K562 (cell line): ENCODE measurements around the gene GRIN2A. TPM values are rescaled to one million over a fixed set of nuclear protein-coding genes. Genes with fewer than 3 reads are reported as not detected.

Experiments used
- ATAC-seq: fragments of 200-7000 bp; cut with Tn5 transposase; 3 replicates; pipeline ENCODE4 v1.9.1; 2020; ENCODE audit warnings: moderate library complexity
- BruUV-seq: library from RNA; stranded (reverse); fragments of 400-500 nt; replicated peaks from 2 replicates; lab custom pipeline; 2021; lab: Mats Ljungman, UMichigan
- CTCF ChIA-PET: fragments of 300-600 bp; formaldehyde crosslinking; extraction: SDS; loops from one replicate; lab custom pipeline; 2021; ENCODE audit warnings: low intra/inter-chr PET ratio; lab: Yijun Ruan, JAX
- POLR2A ChIA-PET: fragments of 300-600, 350-650 bp; sonication (Branson Sonifier 250); formaldehyde crosslinking; extraction: SDS; loops from one replicate; lab custom pipeline; 2021; ENCODE audit warnings: antibody characterized with exemption, inconsistent platforms; lab: Yijun Ruan, JAX
- DNase-seq, 4 experiments: peaks; one replicate each; pipeline versions ENCODE4 v3.0.0 to v3.0.0-alpha.2; 2011 to 2018; ENCODE audit warnings: low spot score in 3 of 4, mixed read lengths in 3 of 4; ENCODE audit errors: extremely low read depth in 1 of 4
- FAIRE-seq: peaks from 2 replicates; lab custom pipeline; 2011; peaks lifted over from hg19 to GRCh38; lab: Jason Lieb, UNC
- H2AFZ ChIP-seq: 2 replicates; pipeline ENCODE4 v1.6.0; 2011; ENCODE audit warnings: low read depth, low read length, control low read depth, inconsistent platforms
- H3K27ac ChIP-seq: fragments of 200-600 bp; 3 replicates; pipeline ENCODE4 v1.8.0; 2011; ENCODE audit warnings: low read depth, mild to moderate bottlenecking, control low read depth, inconsistent platforms, low read length, moderate library complexity, mixed read lengths; ENCODE audit errors: extremely low read depth
- H3K27me3 ChIP-seq, 2 experiments: fragments of 300-600 bp in 1 of 2; 2 replicates in 1 of 2; 3 replicates in 1 of 2; pipeline versions ENCODE4 v1.6.0 to v1.8.0; 2011; ENCODE audit warnings: inconsistent platforms in 2 of 2, low read length in 2 of 2, mild to moderate bottlenecking in 1 of 2, mixed read lengths in 1 of 2, moderate library complexity in 1 of 2; ENCODE audit not compliant: control insufficient read depth in 2 of 2, insufficient read depth in 2 of 2
- H3K36me3 ChIP-seq: fragments of 300-600 bp; 3 replicates; pipeline ENCODE4 v1.8.0; 2011; ENCODE audit warnings: mild to moderate bottlenecking, low read length, inconsistent platforms; ENCODE audit not compliant: control insufficient read depth, insufficient read depth
- H3K4me1 ChIP-seq, 2 experiments: fragments of 200-600 bp in 1 of 2; replicated peaks in 1 of 2; 2 replicates in 1 of 2; 3 replicates in 1 of 2; pipeline versions ENCODE4 v1.5.1 to v1.8.0; 2011; ENCODE audit warnings: inconsistent platforms in 2 of 2, low read length in 2 of 2, mild to moderate bottlenecking in 1 of 2, mixed read lengths in 1 of 2, moderate library complexity in 1 of 2; ENCODE audit not compliant: control insufficient read depth in 2 of 2, insufficient read depth in 2 of 2
- H3K4me2 ChIP-seq: 2 replicates; pipeline ENCODE4 v1.6.1; 2011; ENCODE audit warnings: low read length, control low read depth, inconsistent platforms, mixed read lengths; ENCODE audit not compliant: insufficient read depth
- H3K4me3 ChIP-seq: fragments of 200-600 bp; sonication (generic), shearing (Covaris generic); 2 replicates; pipeline ENCODE4 v1.5.1; 2016; ENCODE audit warnings: control low read depth, inconsistent platforms
- H3K79me2 ChIP-seq: fragments of 200-600 bp; 3 replicates; pipeline ENCODE4 v1.8.0; 2011; ENCODE audit warnings: low read length, inconsistent platforms; ENCODE audit not compliant: control insufficient read depth, insufficient read depth
- H3K9ac ChIP-seq, 2 experiments: 2 replicates each; pipeline versions ENCODE4 v1.6.0 to v1.6.1; 2011; ENCODE audit warnings: low read depth in 2 of 2, low read length in 2 of 2, control low read depth in 1 of 2, inconsistent platforms in 1 of 2, mild to moderate bottlenecking in 1 of 2, mixed read lengths in 1 of 2; ENCODE audit not compliant: insufficient read depth in 1 of 2
- H3K9me1 ChIP-seq: one replicate; pipeline ENCODE4 v1.6.0; 2011; ENCODE audit warnings: inconsistent platforms, mild to moderate bottlenecking, low read length, moderate library complexity; ENCODE audit not compliant: control insufficient read depth, insufficient read depth
- H3K9me3 ChIP-seq: replicated peaks from 2 replicates; pipeline ENCODE4 v1.5.1; 2011; ENCODE audit warnings: low read depth, low read length, inconsistent platforms; ENCODE audit not compliant: control insufficient read depth, insufficient read depth
- H4K20me1 ChIP-seq: replicated peaks from 2 replicates; pipeline ENCODE4 v1.6.1; 2011; ENCODE audit warnings: low read length, inconsistent platforms, mixed read lengths; ENCODE audit not compliant: control insufficient read depth, insufficient read depth
- ELF1 ChIP-seq: fragments of 200-800 bp; sonication (Bioruptor generic); IDR thresholded peaks from 2 replicates; pipeline ENCODE4 v1.6.1; 2016; ENCODE audit warnings: missing genetic modification characterization, missing compliant biosample characterization
- ETS1 ChIP-seq: conservative IDR thresholded peaks from 2 replicates; pipeline ENCODE4 v1.6.1; 2011; ENCODE audit warnings: low read depth, mild to moderate bottlenecking, low read length; ENCODE audit not compliant: control insufficient read depth
- HBP1 ChIP-seq: fragments of 450-650 bp; formaldehyde crosslinking; IDR thresholded peaks from 2 replicates; pipeline ENCODE4 v1.4.0; 2022; ENCODE audit warnings: missing genetic modification characterization
- HCFC1 ChIP-seq: IDR thresholded peaks from 2 replicates; pipeline ENCODE4 v1.6.1; 2012; ENCODE audit warnings: low read depth, low read length, improper control_type of control experiment
- HMG20A ChIP-seq: fragments of 450-650 bp; formaldehyde crosslinking; conservative IDR thresholded peaks from 2 replicates; pipeline ENCODE4 v1.4.0; 2020; ENCODE audit warnings: mild to moderate bottlenecking, mixed read lengths
- POLR2A ChIP-seq: fragments of 450-650 bp; conservative IDR thresholded peaks from 2 replicates; pipeline ENCODE4 v1.6.1; 2016
- SLC30A9 ChIP-seq: fragments of 250-450 bp; sonication (Bioruptor Pico); IDR thresholded peaks from 2 replicates; pipeline ENCODE4 v1.8.0; 2022; ENCODE audit warnings: mild to moderate bottlenecking, moderate library complexity
- SMARCA4 ChIP-seq: fragments of 450-650 bp; IDR thresholded peaks from 2 replicates; pipeline ENCODE4 v1.6.1; 2016
- ZFP1 ChIP-seq: fragments of 450-650 bp; formaldehyde crosslinking; IDR thresholded peaks from 2 replicates; pipeline ENCODE4 v1.4.0; 2020; ENCODE audit warnings: mild to moderate bottlenecking, mixed read lengths
- WGBS: fragments of 100-300 bp; shearing (Covaris generic); methylation state at CpG from one replicate; pipeline ENCODE4 v1.1.6; 2016; ENCODE audit warnings: low coverage, mixed read lengths; ENCODE audit not compliant: insufficient coverage; ENCODE audit errors: missing lambda C conversion rate; 5-methylcytosine and 5-hydroxymethylcytosine counted together
- in situ Hi-C: fragments of 300-500 bp; cut with MboI; formaldehyde crosslinking; loops from 4 replicates; pipeline ENCODE4 v1.15.0; 2018; ENCODE audit warnings: inconsistent platforms, mixed read lengths
- intact Hi-C: fragments of 100-400 bp; cut with micrococcal nuclease; formaldehyde crosslinking; loops from 2 replicates; pipeline ENCODE4 v1.14.2; 2022
- polyA plus RNA-seq, 8 experiments: library from polyadenylated mRNA; depleted of rRNA in 4 of 8; stranded (reverse) in 5 of 8; unstranded in 3 of 8; fragments of >200 nt; fragmentation: Nextera tagmentation in 2 of 8; fragmentation: Illumina TruSeq in 1 of 8; extraction: Ambion mirVana in 2 of 8; extraction: Trizol in 1 of 8; gene quantifications; 2 replicates each; pipeline versions ENCODE4 v1.2.1 to v1.2.3, GENCODE V29; 2011 to 2014; ENCODE audit warnings: inconsistent platforms in 1 of 8, missing spikeins in 1 of 8
- total RNA-seq, 7 experiments: library from RNA; depleted of rRNA in 6 of 7; stranded (reverse); fragments of >200 nt in 6 of 7; fragmentation: Illumina TruSeq in 2 of 7; extraction: Trizol in 2 of 7; gene quantifications; 2 replicates each; pipeline versions ENCODE4 v1.2.1 to v1.2.3, GENCODE V29; 2011 to 2021; ENCODE audit warnings: low replicate concordance in 1 of 7

Gene GRIN2A
- total and polyA plus RNA-seq, 9 of the 15 experiments (the other 6 are each of a cell fraction or from before 2014, with no cell fraction given), result not detected

GRCh38 chr16:10067835-10068234, 114.4 kb downstream of the GRIN2A start:
- FAIRE-seq (no peak), ATAC-seq (no peak), DNase-seq (no peak)
- Histone ChIP-seq H4K20me1 (no peaks in the 10 kb centered on the region), H3K27me3 (no peaks in the 10 kb centered on the region; a peak in 2 of 5 replicates), H3K9me3 (no peaks in the 10 kb centered on the region), H2AFZ (no peak overlapping the region), H3K4me2 (no peak overlapping the region), H3K79me2 (no peaks in the 10 kb centered on the region), H3K4me3 (no peak overlapping the region), H3K27ac (no peak overlapping the region), H3K9ac (no peak overlapping the region), H3K9me1 (no peaks in the 10 kb centered on the region), H3K4me1 (no peaks in the 10 kb centered on the region), H3K36me3 (no peaks in the 10 kb centered on the region)
- ChIA-PET CTCF (no interaction called here), POLR2A (interaction anchor here (0.5 kb wide), 1 partner anchor 777 kb away, joined by 3 read pairs; no protein-coding TSS in a partner anchor)
- TF ChIP-seq HBP1 (CRISPR knock-in tag), result no peak
- TF ChIP-seq SMARCA4, result no peak
- no peak for TF ChIP-seq POLR2A
- no peak for TF ChIP-seq HMG20A (CRISPR knock-in tag)
- intact Hi-C loops, result no loop called here
- in situ Hi-C loops, result no loop called here
- no TSS peak for BruUV-seq
- 0% methylated on average over 2 of the region's 2 CpGs for whole genome bisulfite sequencing

GRCh38 chr16:10067406-10067805, 114.8 kb downstream of the GRIN2A start:
- ChIA-PET CTCF (no interaction called here), POLR2A (no interaction called here)
- H3K4me3 ChIP-seq, result no peak overlapping the region
- BruUV-seq, result no TSS peak
- no peak overlapping the region for H3K4me2 ChIP-seq
- H3K36me3 ChIP-seq, result no peaks in the 10 kb centered on the region
- no peak overlapping the region for H3K9ac ChIP-seq
- WGBS, result 1% methylated on average over 4 of the region's 4 CpGs
- H3K27ac ChIP-seq, result no peak overlapping the region
- no peaks in the 10 kb centered on the region for H3K9me1 ChIP-seq
- H3K27me3 ChIP-seq, result no peaks in the 10 kb centered on the region; a peak in 3 of 5 replicates
- H3K4me1 ChIP-seq, result no peaks in the 10 kb centered on the region
- no peaks in the 10 kb centered on the region for H4K20me1 ChIP-seq
- in situ Hi-C loops (no loop called here), intact Hi-C loops (no loop called here)
- no peak overlapping the region for H2AFZ ChIP-seq
- FAIRE-seq (no peak), ATAC-seq (no peak), DNase-seq (no peak)
- no peaks in the 10 kb centered on the region for H3K79me2 ChIP-seq
- no peak for TF ChIP-seq ELF1
- no peak for TF ChIP-seq ZFP1
- TF ChIP-seq SLC30A9 (CRISPR knock-in tag), result no peak
- TF ChIP-seq HCFC1, result no peak
- TF ChIP-seq ETS1, result no peak
- no peaks in the 10 kb centered on the region for H3K9me3 ChIP-seq
